Muscle layer of colon (tissue), 2 donors: ENCODE results near the gene BEX4.
"Not testable (repeated sequence)": the region's sequence is repeated elsewhere in the genome, so short reads cannot be mapped to it uniquely, and the experiment has no call there.

Source experiments
- H3K27ac ChIP-seq: one replicate; pipeline ENCODE4 v1.7.0; 2013; ENCODE audit warnings: low read depth, mild to moderate bottlenecking, low read length, moderate library complexity
- H3K27me3 ChIP-seq, 2 donors: one replicate each; pipeline ENCODE4 v1.7.0; 2013; ENCODE audit warnings: low read length in 2 of 2, mild to moderate bottlenecking in 2 of 2; ENCODE audit not compliant: insufficient read depth in 2 of 2, control insufficient read depth in 1 of 2
- H3K36me3 ChIP-seq: one replicate; pipeline ENCODE4 v1.7.0; 2013; ENCODE audit warnings: mild to moderate bottlenecking, low read length; ENCODE audit not compliant: insufficient read depth
- H3K4me1 ChIP-seq: one replicate; pipeline ENCODE4 v1.7.0; 2013; ENCODE audit warnings: mild to moderate bottlenecking, low read length; ENCODE audit not compliant: insufficient read depth
- H3K4me3 ChIP-seq, 2 donors: one replicate each; pipeline ENCODE4 v1.7.0; 2013; ENCODE audit warnings: low read length in 2 of 2, low read depth in 1 of 2, mild to moderate bottlenecking in 1 of 2, moderate library complexity in 1 of 2
- H3K9ac ChIP-seq: one replicate; pipeline ENCODE4 v1.7.0; 2013; ENCODE audit warnings: low read length
- H3K9me3 ChIP-seq: one replicate; pipeline ENCODE4 v1.7.0; 2013; ENCODE audit warnings: mild to moderate bottlenecking, low read length
- donor health status: abdominal sarcoma.
- donor health status: Adenocarcinoma of cecum.

BEX4 gene

GRCh38 chrX:103210056-103210455, 4.9 kb upstream of the BEX4 start:
- no peak overlapping the region for H3K9ac ChIP-seq
- H3K4me3 ChIP-seq = no peak overlapping the region
- H3K4me1 ChIP-seq = no peaks in the 10 kb centered on the region
- peaks cover 0 to 10% of the 10 kb centered on the region in 2 donors for H3K27me3 ChIP-seq
- no peak overlapping the region for H3K27ac ChIP-seq
- H3K36me3 ChIP-seq = no peaks in the 10 kb centered on the region
- H3K9me3 ChIP-seq = no peaks in the 10 kb centered on the region

GRCh38 chrX:103211012-103211715, 3.7 kb upstream of the BEX4 start:
- Histone ChIP-seq H3K4me3 (no peak overlapping the region), H3K9me3 (no peaks in the 10 kb centered on the region), H3K9ac (no peak overlapping the region), H3K36me3 (no peaks in the 10 kb centered on the region), H3K27me3 (peaks cover 0 to 14% of the 10 kb centered on the region in 2 donors), H3K4me1 (no peaks in the 10 kb centered on the region), H3K27ac (no peak overlapping the region)

- Histone ChIP-seq H3K27ac (no peak overlapping the region), H3K27me3 (peaks cover 0 to 13% of the 10 kb centered on the region in 2 donors), H3K4me1 (no peaks in the 10 kb centered on the region), H3K9me3 (no peaks in the 10 kb centered on the region), H3K36me3 (no peaks in the 10 kb centered on the region), H3K9ac (no peak overlapping the region), H3K4me3 (no peak overlapping the region)
Observed at GRCh38 chrX:103212749-103213457, 2.0 kb upstream of the BEX4 start.

DNA sequence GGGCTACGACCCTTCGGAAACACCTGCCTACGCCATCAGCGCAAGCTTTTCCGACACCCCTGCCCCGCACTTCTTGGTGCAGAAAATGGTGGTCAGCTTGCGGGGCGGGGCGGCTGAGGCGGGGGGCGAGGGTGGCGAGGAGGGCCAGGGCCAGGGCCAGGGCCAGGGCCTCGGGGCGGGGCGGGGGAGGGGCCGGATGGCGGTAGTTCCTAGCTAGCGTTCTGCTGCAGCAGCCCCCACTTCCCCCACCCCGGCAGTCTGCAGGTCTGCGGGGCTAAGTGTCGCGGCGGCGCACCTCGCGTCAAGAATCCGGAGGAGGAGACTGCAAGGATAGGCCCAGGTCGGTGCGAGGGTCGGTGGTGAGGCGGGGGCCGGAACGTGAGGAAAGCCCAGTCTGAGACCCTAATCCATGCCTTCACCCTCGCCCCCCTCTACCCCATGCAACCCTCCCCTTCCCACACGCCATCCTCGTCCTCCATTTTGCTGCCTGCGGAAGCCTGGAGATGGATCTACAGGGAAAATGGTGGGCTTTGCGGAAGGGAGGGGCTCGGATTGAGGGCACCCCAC, 600 bp downstream of the BEX4 start:
- H3K9me3 ChIP-seq = no peaks in the 10 kb centered on the region

DNA sequence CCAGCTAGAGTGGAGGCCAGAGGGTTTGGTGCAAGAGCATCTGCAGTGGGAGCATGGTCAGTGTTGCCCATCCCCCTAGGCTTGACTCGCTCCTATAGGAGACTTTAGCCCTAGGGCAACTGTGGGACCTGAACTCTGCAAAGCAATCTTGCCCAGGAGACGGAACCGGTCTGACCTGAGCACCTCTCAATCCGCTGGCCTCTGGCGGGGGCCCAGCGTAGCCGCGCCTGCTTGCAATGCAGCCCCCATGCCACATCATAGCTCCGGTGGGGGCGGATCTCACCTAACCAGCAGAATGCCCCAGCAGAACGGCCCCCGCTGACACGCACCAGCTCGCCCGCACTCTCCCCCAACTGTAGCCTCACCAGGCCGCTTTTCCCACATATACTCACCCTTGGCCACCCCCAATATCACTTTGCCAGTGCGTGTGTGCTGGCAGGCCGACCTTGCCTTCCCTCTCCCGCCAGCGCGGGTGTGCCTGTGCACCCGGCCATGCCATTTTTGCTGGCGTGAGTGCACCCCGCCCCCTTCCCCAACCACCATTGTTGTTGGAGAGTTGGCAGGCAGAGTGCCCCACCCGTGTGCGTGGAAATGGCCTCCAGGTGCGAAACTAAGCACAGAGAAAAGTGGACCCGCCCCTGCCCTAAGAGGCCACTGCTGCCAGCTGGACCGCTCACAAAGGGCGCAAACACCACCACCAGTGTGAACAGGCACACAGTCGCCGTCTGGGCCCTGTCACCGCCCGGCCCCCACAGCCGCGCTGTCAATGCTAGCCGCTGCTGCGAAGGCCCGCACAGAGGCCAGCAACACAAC, 5.8 kb downstream of the BEX4 start:
- Histone ChIP-seq H3K4me3 (no peak overlapping the region), H3K27ac (no peak overlapping the region), H3K27me3 (peaks cover 3 to 18% of the 10 kb centered on the region in 2 donors), H3K9ac (no peak overlapping the region), H3K36me3 (no peaks in the 10 kb centered on the region), H3K9me3 (no peaks in the 10 kb centered on the region), H3K4me1 (no peaks in the 10 kb centered on the region)

More for the DNA sequence above, 600 bp downstream of the BEX4 start:
- Histone ChIP-seq H3K27me3 (peaks cover 3 to 18% of the 10 kb centered on the region in 2 donors), H3K4me3 (peak overlapping the region; percentile 32 to 69), H3K27ac (peak overlapping the region; percentile 88), H3K9ac (peak overlapping the region; percentile 41), H3K4me1 (no peaks in the 10 kb centered on the region), H3K36me3 (no peaks in the 10 kb centered on the region)

DNA sequence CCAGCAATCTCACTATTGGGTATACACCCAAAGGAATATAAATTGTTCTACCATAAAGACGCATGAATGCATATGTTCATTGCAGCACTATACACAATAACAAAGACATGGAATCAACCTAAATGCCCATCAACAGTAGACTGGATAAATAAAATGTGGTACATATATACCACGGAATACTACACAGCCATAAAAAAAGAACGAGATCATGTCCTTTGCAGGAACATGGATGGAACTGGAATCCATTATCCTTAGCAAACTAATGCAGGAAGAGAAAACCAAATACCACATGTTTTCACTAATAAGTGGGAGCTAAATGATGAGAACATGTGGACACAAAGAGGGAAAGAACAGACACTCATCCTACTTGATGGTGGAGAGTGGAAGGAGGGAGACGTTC, 11.0 kb downstream of the BEX4 start:
- not testable (repeated sequence) for H3K4me3 ChIP-seq, H3K9ac ChIP-seq, H3K27me3 ChIP-seq, H3K9me3 ChIP-seq, H3K36me3 ChIP-seq, H3K4me1 ChIP-seq, H3K27ac ChIP-seq

- Histone ChIP-seq H3K9me3 (no peaks in the 10 kb centered on the region), H3K27ac (no peak overlapping the region), H3K36me3 (no peaks in the 10 kb centered on the region)
Observed at GRCh38 chrX:103233263-103233662, 18.4 kb downstream of the BEX4 start.

GRCh38 chrX:103234869-103235268, 20.0 kb downstream of the BEX4 start:
- no peaks in the 10 kb centered on the region for H3K36me3 ChIP-seq
- H3K9me3 ChIP-seq = no peaks in the 10 kb centered on the region
- H3K4me3 ChIP-seq = no peak overlapping the region
- H3K27me3 ChIP-seq = peaks cover 0 to 9% of the 10 kb centered on the region in 2 donors
- no peak overlapping the region for H3K27ac ChIP-seq
- no peak overlapping the region for H3K9ac ChIP-seq
- no peaks in the 10 kb centered on the region for H3K4me1 ChIP-seq

More at GRCh38 chrX:103233263-103233662, 18.4 kb downstream of the BEX4 start:
- Histone ChIP-seq H3K27me3 (peaks cover 0 to 9% of the 10 kb centered on the region in 2 donors), H3K4me1 (no peaks in the 10 kb centered on the region), H3K9ac (no peak overlapping the region), H3K4me3 (no peak overlapping the region)

GRCh38 chrX:103235608-103236007, 20.7 kb downstream of the BEX4 start:
- not testable (repeated sequence) for H3K27ac ChIP-seq, H3K36me3 ChIP-seq, H3K27me3 ChIP-seq, H3K9me3 ChIP-seq, H3K4me3 ChIP-seq, H3K9ac ChIP-seq, H3K4me1 ChIP-seq

- Histone ChIP-seq H3K27ac (no peak overlapping the region), H3K9ac (no peak overlapping the region), H3K4me1 (no peaks in the 10 kb centered on the region), H3K27me3 (peaks cover 0 to 9% of the 10 kb centered on the region in 2 donors), H3K36me3 (no peaks in the 10 kb centered on the region), H3K9me3 (no peaks in the 10 kb centered on the region), H3K4me3 (no peak overlapping the region)
Observed at GRCh38 chrX:103236296-103236695, 21.4 kb downstream of the BEX4 start.

DNA sequence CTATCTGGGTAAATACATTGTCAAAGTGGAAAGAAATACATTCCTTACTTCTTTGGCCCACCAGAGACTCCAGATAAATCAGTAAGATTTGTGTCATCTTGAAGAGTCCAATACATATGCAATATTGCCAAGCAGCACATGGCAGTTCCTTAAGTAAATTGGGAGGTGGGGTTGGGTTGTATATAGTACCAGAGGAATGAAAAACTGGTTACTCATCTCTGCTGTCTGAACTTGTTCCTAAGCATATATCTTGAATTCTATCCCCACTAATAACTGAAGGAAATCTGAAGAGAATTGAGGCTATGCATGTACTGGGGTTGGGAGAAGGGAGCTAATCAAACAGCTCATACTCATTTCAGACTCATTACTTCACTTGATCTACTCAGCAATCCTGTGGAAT, 25.2 kb downstream of the BEX4 start:
- H3K9me3 ChIP-seq = no peaks in the 10 kb centered on the region
- H3K36me3 ChIP-seq = no peaks in the 10 kb centered on the region
- no peak overlapping the region for H3K9ac ChIP-seq
- no peak overlapping the region for H3K4me3 ChIP-seq
- no peaks in the 10 kb centered on the region for H3K27me3 ChIP-seq
- H3K4me1 ChIP-seq = no peaks in the 10 kb centered on the region
- no peak overlapping the region for H3K27ac ChIP-seq
